Measurements from ENCODE around the gene SGMS1.

DNA sequence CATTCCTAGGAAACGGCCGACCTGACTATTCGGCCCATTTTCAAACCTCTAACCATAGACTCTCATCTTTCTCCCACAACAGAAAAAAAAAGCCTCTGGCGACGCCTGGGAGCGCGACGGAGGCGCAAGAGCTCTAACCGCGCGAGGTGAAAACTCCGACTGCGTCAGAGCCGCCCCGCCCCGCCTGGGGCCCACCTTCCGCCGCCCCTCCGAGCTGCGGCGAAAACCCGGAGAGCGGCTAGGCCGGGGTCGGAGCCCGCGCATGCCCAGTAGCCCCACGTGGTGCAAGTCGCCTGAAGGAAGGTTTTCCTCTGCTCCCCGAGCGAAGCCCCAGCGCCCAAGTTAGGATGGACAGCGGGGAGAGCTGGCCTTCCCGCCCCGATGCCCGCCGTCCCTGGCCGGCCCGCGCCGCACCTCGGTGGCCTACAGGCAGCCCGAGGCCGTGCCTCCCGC, 683 bp upstream of the SGMS1 start:
- TF ChIP-seq, protein P1, sequence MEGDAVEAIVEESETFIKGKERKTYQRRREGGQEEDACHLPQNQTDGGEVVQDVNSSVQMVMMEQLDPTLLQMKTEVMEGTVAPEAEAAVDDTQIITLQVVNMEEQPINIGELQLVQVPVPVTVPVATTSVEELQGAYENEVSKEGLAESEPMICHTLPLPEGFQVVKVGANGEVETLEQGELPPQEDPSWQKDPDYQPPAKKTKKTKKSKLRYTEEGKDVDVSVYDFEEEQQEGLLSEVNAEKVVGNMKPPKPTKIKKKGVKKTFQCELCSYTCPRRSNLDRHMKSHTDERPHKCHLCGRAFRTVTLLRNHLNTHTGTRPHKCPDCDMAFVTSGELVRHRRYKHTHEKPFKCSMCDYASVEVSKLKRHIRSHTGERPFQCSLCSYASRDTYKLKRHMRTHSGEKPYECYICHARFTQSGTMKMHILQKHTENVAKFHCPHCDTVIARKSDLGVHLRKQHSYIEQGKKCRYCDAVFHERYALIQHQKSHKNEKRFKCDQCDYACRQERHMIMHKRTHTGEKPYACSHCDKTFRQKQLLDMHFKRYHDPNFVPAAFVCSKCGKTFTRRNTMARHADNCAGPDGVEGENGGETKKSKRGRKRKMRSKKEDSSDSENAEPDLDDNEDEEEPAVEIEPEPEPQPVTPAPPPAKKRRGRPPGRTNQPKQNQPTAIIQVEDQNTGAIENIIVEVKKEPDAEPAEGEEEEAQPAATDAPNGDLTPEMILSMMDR (IDR thresholded peaks at IDR 0.05), result no peak
- TF ChIP-seq, protein P2, sequence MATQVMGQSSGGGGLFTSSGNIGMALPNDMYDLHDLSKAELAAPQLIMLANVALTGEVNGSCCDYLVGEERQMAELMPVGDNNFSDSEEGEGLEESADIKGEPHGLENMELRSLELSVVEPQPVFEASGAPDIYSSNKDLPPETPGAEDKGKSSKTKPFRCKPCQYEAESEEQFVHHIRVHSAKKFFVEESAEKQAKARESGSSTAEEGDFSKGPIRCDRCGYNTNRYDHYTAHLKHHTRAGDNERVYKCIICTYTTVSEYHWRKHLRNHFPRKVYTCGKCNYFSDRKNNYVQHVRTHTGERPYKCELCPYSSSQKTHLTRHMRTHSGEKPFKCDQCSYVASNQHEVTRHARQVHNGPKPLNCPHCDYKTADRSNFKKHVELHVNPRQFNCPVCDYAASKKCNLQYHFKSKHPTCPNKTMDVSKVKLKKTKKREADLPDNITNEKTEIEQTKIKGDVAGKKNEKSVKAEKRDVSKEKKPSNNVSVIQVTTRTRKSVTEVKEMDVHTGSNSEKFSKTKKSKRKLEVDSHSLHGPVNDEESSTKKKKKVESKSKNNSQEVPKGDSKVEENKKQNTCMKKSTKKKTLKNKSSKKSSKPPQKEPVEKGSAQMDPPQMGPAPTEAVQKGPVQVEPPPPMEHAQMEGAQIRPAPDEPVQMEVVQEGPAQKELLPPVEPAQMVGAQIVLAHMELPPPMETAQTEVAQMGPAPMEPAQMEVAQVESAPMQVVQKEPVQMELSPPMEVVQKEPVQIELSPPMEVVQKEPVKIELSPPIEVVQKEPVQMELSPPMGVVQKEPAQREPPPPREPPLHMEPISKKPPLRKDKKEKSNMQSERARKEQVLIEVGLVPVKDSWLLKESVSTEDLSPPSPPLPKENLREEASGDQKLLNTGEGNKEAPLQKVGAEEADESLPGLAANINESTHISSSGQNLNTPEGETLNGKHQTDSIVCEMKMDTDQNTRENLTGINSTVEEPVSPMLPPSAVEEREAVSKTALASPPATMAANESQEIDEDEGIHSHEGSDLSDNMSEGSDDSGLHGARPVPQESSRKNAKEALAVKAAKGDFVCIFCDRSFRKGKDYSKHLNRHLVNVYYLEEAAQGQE (IDR thresholded peaks at IDR 0.05), result no peak
- TF ChIP-seq CBX2 (IDR thresholded peaks at IDR 0.05; ENCODE audit: borderline replicate concordance, low read depth) (no peak), SMC3 (IDR thresholded peaks at IDR 0.05) (no peak; the same call in 2 of the 3 replicates)

Measured in A549 (cell line).